Brain microvascular endothelial cell (primary cell): ENCODE data around the gene MKKS.

ENCODE experiments used
- DNase-seq: peaks from one replicate; pipeline ENCODE4 v3.0.0-alpha.2; 2020
- H3K27ac ChIP-seq: fragments of 250-450 bp; sonication (Bioruptor Pico); 2 replicates; pipeline ENCODE4 v1.5.1; 2020; ENCODE audit warnings: mild to moderate bottlenecking, moderate library complexity
- H3K27me3 ChIP-seq: fragments of 250-450 bp; sonication (Bioruptor Pico); replicated peaks from 2 replicates; pipeline ENCODE4 v1.5.1; 2020; ENCODE audit warnings: mild to moderate bottlenecking
- H3K36me3 ChIP-seq: fragments of 250-450 bp; sonication (Bioruptor Pico); replicated peaks from 2 replicates; pipeline ENCODE4 v1.5.1; 2020; ENCODE audit warnings: mild to moderate bottlenecking
- H3K4me3 ChIP-seq: 2 replicates; pipeline ENCODE4 v1.5.1; 2011; ENCODE audit warnings: low read depth, mild to moderate bottlenecking, control low read depth, low read length, moderate library complexity
- in situ Hi-C: cut with HindIII; loops from 2 replicates; pipeline ENCODE4 v1.10.0; 2017; ENCODE audit warnings: low sequenced_read_pairs, low pct_ligation_motif_present
- TF ChIP-seq, protein P1 (sequence below): IDR thresholded peaks from 2 replicates; pipeline ENCODE4 v1.5.1; 2011; ENCODE audit warnings: low read depth, mild to moderate bottlenecking, moderate library complexity, low read length, control low read depth, inconsistent platforms; ENCODE audit errors: missing control alignments

The MKKS gene

DNA sequence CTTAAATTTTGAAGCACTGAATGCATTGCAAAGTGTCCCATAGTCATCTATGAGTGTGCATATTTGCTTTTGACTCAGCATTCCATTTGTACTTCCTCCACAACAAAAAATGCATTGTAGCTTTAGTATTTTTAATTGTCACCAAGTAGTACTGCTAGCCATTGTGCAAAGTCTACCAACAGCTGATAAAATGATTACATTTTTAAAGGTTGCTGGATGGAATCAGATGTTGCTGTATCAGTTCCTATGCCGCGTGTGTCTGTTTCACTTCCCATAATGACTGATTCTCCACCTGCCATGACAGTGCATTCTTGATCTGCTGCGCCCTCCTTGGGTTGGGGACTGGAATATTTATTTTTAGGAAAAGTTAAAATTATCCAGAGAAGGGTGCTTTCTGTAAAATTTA lies 42.3 kb upstream of the MKKS start:
- Histone ChIP-seq H3K4me3 (no peak overlapping the region), H3K27me3 (no peaks in the 10 kb centered on the region), H3K36me3 (no peaks in the 10 kb centered on the region), H3K27ac (no peak overlapping the region)
- in situ Hi-C loops, result no loop called here
- DNase-seq, result no peak
- TF ChIP-seq, protein P1, sequence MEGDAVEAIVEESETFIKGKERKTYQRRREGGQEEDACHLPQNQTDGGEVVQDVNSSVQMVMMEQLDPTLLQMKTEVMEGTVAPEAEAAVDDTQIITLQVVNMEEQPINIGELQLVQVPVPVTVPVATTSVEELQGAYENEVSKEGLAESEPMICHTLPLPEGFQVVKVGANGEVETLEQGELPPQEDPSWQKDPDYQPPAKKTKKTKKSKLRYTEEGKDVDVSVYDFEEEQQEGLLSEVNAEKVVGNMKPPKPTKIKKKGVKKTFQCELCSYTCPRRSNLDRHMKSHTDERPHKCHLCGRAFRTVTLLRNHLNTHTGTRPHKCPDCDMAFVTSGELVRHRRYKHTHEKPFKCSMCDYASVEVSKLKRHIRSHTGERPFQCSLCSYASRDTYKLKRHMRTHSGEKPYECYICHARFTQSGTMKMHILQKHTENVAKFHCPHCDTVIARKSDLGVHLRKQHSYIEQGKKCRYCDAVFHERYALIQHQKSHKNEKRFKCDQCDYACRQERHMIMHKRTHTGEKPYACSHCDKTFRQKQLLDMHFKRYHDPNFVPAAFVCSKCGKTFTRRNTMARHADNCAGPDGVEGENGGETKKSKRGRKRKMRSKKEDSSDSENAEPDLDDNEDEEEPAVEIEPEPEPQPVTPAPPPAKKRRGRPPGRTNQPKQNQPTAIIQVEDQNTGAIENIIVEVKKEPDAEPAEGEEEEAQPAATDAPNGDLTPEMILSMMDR, result no peak

DNA sequence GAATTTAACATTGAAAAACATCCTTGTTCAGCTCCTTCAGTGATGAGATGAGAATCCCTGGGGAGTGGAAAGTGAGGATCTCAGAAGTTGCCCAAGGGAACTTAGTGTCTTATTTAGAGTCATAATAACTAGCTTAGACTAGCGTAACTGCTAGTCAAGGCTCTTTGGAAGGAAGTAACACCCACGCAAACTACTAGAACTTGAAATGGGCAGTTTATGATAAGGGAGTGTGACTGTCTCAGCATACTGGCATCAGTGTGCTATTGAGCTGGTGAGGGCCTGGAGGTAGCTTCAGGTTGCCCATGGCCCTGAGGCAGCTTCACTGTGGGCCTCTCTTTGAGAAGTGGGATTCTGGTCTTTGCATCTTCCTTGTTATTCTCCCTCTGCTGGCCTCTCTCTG lies 41.2 kb upstream of the MKKS start:
- TF ChIP-seq, protein P1, result no peak
- no peak overlapping the region for H3K4me3 ChIP-seq
- H3K36me3 ChIP-seq, result no peaks in the 10 kb centered on the region
- DNase-seq, result no peak
- in situ Hi-C loops, result no loop called here
- H3K27ac ChIP-seq, result no peak overlapping the region
- H3K27me3 ChIP-seq, result no peaks in the 10 kb centered on the region

DNA sequence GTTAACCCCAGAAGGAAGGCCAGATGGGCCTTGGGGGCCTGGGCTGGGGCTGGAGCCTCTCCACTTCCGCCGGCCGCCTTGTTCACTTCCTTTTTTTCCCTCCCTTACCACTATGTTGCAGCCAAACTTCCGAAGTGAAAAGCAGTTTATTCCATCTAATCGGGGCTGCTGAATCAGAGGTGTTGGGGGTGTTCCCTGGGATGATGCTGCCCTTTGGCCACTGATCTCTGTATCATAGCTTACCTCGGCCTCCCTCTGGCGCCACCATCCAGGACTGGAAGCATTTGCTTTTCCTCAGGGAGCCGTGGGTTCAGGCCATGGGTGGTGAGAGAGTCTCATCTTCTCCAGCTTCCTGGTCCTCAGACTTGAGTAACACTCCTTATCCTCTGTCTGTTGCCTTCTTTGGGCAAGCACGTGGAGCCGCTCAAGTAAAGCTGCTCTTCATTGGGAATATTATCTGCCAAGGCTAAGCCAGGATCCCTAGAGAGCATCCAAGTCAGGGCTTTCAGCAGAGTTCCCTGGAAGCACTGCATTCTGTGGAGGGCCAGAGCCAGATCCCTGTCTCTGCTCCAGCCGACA lies 40.7 kb upstream of the MKKS start:
- H3K4me3 ChIP-seq, result no peak overlapping the region
- no peaks in the 10 kb centered on the region for H3K27me3 ChIP-seq
- no peak overlapping the region for H3K27ac ChIP-seq
- DNase-seq, result no peak
- H3K36me3 ChIP-seq, result no peaks in the 10 kb centered on the region
- in situ Hi-C loops, result no loop called here
- TF ChIP-seq, protein P1, result no peak

DNA sequence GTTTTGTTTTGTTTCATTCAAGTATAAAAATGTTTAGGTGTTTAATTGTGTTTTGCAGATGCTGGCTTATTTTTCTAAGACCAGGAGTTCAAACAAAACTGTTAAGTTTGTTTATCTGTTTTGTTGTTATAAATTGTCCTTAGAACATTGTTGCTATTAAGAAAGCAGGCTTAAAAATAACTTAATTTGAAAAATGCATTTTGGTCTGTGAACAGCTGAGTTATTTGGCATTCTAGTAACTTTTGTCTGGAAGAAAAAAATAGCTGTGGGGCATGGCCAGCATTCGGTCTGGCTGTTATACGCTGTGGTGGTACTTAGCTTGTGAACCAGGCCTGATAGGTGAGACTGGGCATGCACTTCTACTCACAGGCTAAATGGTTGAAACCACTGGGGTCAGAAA lies 38.8 kb upstream of the MKKS start:
- in situ Hi-C loops, result no loop called here
- TF ChIP-seq, protein P1, result no peak
- no peak for DNase-seq
- H3K27ac ChIP-seq, result no peak overlapping the region
- H3K4me3 ChIP-seq, result no peak overlapping the region
- no peaks in the 10 kb centered on the region for H3K27me3 ChIP-seq
- H3K36me3 ChIP-seq, result no peaks in the 10 kb centered on the region

DNA sequence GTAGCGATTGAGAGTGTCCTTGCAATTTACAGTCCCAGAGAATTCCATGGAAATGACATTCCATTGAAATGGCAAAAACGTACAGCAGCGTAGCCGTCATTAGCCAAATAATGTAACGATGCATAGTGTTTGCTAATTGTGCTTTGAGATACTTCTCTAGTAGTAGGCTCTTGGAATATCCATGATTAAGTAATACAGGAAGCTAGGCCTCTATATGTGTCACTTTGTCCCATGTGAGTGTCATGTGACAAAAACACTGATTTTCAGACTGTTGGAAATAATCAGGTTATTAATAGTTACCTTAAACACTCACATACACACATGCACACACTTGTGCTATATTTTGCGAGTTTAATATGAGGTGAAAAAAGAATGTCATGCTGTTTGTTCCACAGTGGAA lies 36.3 kb upstream of the MKKS start:
- TF ChIP-seq, protein P1, result no peak
- no peak overlapping the region for H3K27ac ChIP-seq
- no peak overlapping the region for H3K4me3 ChIP-seq
- no peaks in the 10 kb centered on the region for H3K27me3 ChIP-seq
- in situ Hi-C loops, result no loop called here
- DNase-seq, result no peak
- no peaks in the 10 kb centered on the region for H3K36me3 ChIP-seq

DNA sequence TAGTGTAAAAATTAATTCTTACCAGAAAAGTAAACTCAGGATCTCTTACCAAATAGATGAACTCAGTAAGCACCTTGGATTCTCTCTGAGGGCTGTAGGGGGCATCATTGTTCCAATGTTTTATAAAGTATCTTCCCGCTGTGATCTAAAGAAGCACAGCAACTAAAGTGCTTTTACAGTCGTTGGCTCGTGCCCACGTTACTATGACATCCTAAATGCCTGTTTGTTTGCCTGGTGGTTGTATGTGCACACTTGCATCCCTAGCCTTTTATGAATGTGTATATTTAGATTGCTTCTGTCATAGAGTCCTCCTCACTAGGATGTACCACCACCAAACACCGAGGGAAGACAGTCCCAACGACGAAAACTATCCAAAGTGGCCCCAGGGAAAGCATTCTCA lies 35.6 kb upstream of the MKKS start:
- no peak overlapping the region for H3K27ac ChIP-seq
- peak; percentile 88 for DNase-seq
- TF ChIP-seq, protein P1, result peak; percentile 71

More for the DNA sequence above, 35.6 kb upstream of the MKKS start:
- H3K4me3 ChIP-seq, result no peak overlapping the region
- H3K36me3 ChIP-seq, result no peaks in the 10 kb centered on the region
- in situ Hi-C loops, result no loop called here
- H3K27me3 ChIP-seq, result no peaks in the 10 kb centered on the region
